ENCODE data around the gene FCHSD2. TPM values are rescaled to one million over a fixed set of nuclear protein-coding genes. Genes with fewer than 3 reads are reported as not detected.

Gene FCHSD2
- polyA plus RNA-seq, 4 donors, result 2.0 to 25.1 (median 7.9) TPM

GRCh38 chr11:73019996-73020395, 122.1 kb downstream of the FCHSD2 start:
- Histone ChIP-seq H3K36me3 (ENCODE audit: control insufficient read depth in 3 of 3, insufficient read depth in 2 of 3, low read depth in 1 of 3, low read length in 3 of 3) (no peaks in the 10 kb centered on the region), H3K4me1 (ENCODE audit: control insufficient read depth in 3 of 3, insufficient read depth in 2 of 3, low read depth in 1 of 3, low read length in 2 of 3) (no peaks in the 10 kb centered on the region), H3K4me3 (ENCODE audit: low read depth in 1 of 3, low read length in 3 of 3) (no peak overlapping the region), H3K9me3 (ENCODE audit: control insufficient read depth in 2 of 2, insufficient read depth in 1 of 2, low read depth in 1 of 2, low read length in 1 of 2) (no peaks in the 10 kb centered on the region), H3K27ac (ENCODE audit: low read depth in 1 of 3, low read length in 2 of 3) (no peak overlapping the region), H3K27me3 (ENCODE audit: control insufficient read depth in 3 of 3, insufficient read depth in 3 of 3, low read length in 3 of 3) (no peaks in the 10 kb centered on the region)
- FAIRE-seq (no peak), DNase-seq (peak; percentile 11 to 25)
- WGBS, 3 donors, result 20 to 65% (median 44%) methylated on average over 1 of the region's 1 CpG

- no peak overlapping the region for H3K27ac ChIP-seq (ENCODE audit: low read depth in 1 of 3, low read length in 2 of 3)
- DNase-seq (no peak), FAIRE-seq (no peak)
- H3K4me1 ChIP-seq (ENCODE audit: control insufficient read depth in 3 of 3, insufficient read depth in 2 of 3, low read depth in 1 of 3, low read length in 2 of 3), result no peaks in the 10 kb centered on the region
- no peaks in the 10 kb centered on the region for H3K27me3 ChIP-seq (ENCODE audit: control insufficient read depth in 3 of 3, insufficient read depth in 3 of 3, low read length in 3 of 3)
- H3K9me3 ChIP-seq (ENCODE audit: control insufficient read depth in 2 of 2, insufficient read depth in 1 of 2, low read depth in 1 of 2, low read length in 1 of 2), result no peaks in the 10 kb centered on the region
- no peaks in the 10 kb centered on the region for H3K36me3 ChIP-seq (ENCODE audit: control insufficient read depth in 3 of 3, insufficient read depth in 2 of 3, low read depth in 1 of 3, low read length in 3 of 3)
- H3K4me3 ChIP-seq (ENCODE audit: low read depth in 1 of 3, low read length in 3 of 3), result no peak overlapping the region
Observed at GRCh38 chr11:73019449-73019848, 122.7 kb downstream of the FCHSD2 start.

- Histone ChIP-seq H3K27me3 (ENCODE audit: control insufficient read depth in 3 of 3, insufficient read depth in 3 of 3, low read length in 3 of 3) (no peaks in the 10 kb centered on the region), H3K4me3 (ENCODE audit: low read depth in 1 of 3, low read length in 3 of 3) (no peak overlapping the region), H3K36me3 (ENCODE audit: control insufficient read depth in 3 of 3, insufficient read depth in 2 of 3, low read depth in 1 of 3, low read length in 3 of 3) (no peaks in the 10 kb centered on the region), H3K9me3 (ENCODE audit: control insufficient read depth in 2 of 2, insufficient read depth in 1 of 2, low read depth in 1 of 2, low read length in 1 of 2) (no peaks in the 10 kb centered on the region), H3K4me1 (ENCODE audit: control insufficient read depth in 3 of 3, insufficient read depth in 2 of 3, low read depth in 1 of 3, low read length in 2 of 3) (no peaks in the 10 kb centered on the region), H3K27ac (ENCODE audit: low read depth in 1 of 3, low read length in 2 of 3) (no peak overlapping the region)
- DNase-seq (no peak), FAIRE-seq (no peak)
Observed at GRCh38 chr11:73018856-73019255, 123.3 kb downstream of the FCHSD2 start.

GRCh38 chr11:73017024-73017751, 124.9 kb downstream of the FCHSD2 start:
- Histone ChIP-seq H3K9me3 (ENCODE audit: control insufficient read depth in 2 of 2, insufficient read depth in 1 of 2, low read depth in 1 of 2, low read length in 1 of 2) (no peaks in the 10 kb centered on the region), H3K4me1 (ENCODE audit: control insufficient read depth in 3 of 3, insufficient read depth in 2 of 3, low read depth in 1 of 3, low read length in 2 of 3) (no peaks in the 10 kb centered on the region), H3K36me3 (ENCODE audit: control insufficient read depth in 3 of 3, insufficient read depth in 2 of 3, low read depth in 1 of 3, low read length in 3 of 3) (no peaks in the 10 kb centered on the region), H3K27me3 (ENCODE audit: control insufficient read depth in 3 of 3, insufficient read depth in 3 of 3, low read length in 3 of 3) (no peaks in the 10 kb centered on the region), H3K4me3 (ENCODE audit: low read depth in 1 of 3, low read length in 3 of 3) (no peak overlapping the region), H3K27ac (ENCODE audit: low read depth in 1 of 3, low read length in 2 of 3) (no peak overlapping the region)
- DNase-seq (no peak), FAIRE-seq (no peak)
- 93 to 96% (median 93%) methylated on average over 8 of the region's 8 CpGs for WGBS, 3 donors

DNA sequence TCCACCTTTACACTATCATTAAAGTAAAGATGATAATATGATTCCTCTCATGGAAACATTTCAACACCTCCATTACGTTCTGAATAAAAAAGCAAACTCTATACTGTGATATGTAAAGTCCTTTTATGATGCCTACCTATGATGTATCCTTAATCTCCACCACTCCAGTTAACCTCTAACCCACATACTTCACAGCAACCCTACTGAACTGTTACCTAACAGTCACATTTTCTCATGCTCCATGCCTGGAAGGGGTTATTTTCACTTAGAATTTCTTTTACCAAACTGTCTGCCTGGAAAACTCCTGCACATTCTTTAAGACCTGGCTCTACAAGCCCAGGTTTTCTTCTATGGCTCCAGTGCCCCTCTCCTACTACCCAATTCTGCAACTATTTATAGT, 129.1 kb downstream of the FCHSD2 start:
- DNase-seq (no peak), FAIRE-seq (no peak)
- H3K4me3 ChIP-seq (ENCODE audit: low read depth in 1 of 3, low read length in 3 of 3), result no peak overlapping the region
- H3K27ac ChIP-seq (ENCODE audit: low read depth in 1 of 3, low read length in 2 of 3), result no peak overlapping the region
- WGBS, 3 donors, result 51 to 79% (median 72%) methylated on average over 1 of the region's 1 CpG
- H3K4me1 ChIP-seq (ENCODE audit: control insufficient read depth in 3 of 3, insufficient read depth in 2 of 3, low read depth in 1 of 3, low read length in 2 of 3), result no peaks in the 10 kb centered on the region
- peaks cover 1 to 24% of the 10 kb centered on the region in 2 donors for H3K9me3 ChIP-seq (ENCODE audit: control insufficient read depth in 2 of 2, insufficient read depth in 1 of 2, low read depth in 1 of 2, low read length in 1 of 2)
- peaks cover 0 to 13% (median 0%) of the 10 kb centered on the region in 3 donors for H3K36me3 ChIP-seq (ENCODE audit: control insufficient read depth in 3 of 3, insufficient read depth in 2 of 3, low read depth in 1 of 3, low read length in 3 of 3)
- H3K27me3 ChIP-seq (ENCODE audit: control insufficient read depth in 3 of 3, insufficient read depth in 3 of 3, low read length in 3 of 3), result no peaks in the 10 kb centered on the region

- peaks cover 0 to 15% (median 0%) of the 10 kb centered on the region in 3 donors for H3K36me3 ChIP-seq (ENCODE audit: control insufficient read depth in 3 of 3, insufficient read depth in 2 of 3, low read depth in 1 of 3, low read length in 3 of 3)
- H3K27ac ChIP-seq (ENCODE audit: low read depth in 1 of 3, low read length in 2 of 3), result no peak overlapping the region
- no peaks in the 10 kb centered on the region for H3K4me1 ChIP-seq (ENCODE audit: control insufficient read depth in 3 of 3, insufficient read depth in 2 of 3, low read depth in 1 of 3, low read length in 2 of 3)
- no peak for DNase-seq
- no peak for FAIRE-seq
- H3K9me3 ChIP-seq (ENCODE audit: control insufficient read depth in 2 of 2, insufficient read depth in 1 of 2, low read depth in 1 of 2, low read length in 1 of 2), result peaks cover 1 to 24% of the 10 kb centered on the region in 2 donors
- H3K27me3 ChIP-seq (ENCODE audit: control insufficient read depth in 3 of 3, insufficient read depth in 3 of 3, low read length in 3 of 3), result no peaks in the 10 kb centered on the region
- WGBS, 3 donors, result 80 to 93% (median 90%) methylated on average over 2 of the region's 2 CpGs
- H3K4me3 ChIP-seq (ENCODE audit: low read depth in 1 of 3, low read length in 3 of 3), result no peak overlapping the region
Observed at GRCh38 chr11:73012121-73012863, 129.8 kb downstream of the FCHSD2 start.

DNA sequence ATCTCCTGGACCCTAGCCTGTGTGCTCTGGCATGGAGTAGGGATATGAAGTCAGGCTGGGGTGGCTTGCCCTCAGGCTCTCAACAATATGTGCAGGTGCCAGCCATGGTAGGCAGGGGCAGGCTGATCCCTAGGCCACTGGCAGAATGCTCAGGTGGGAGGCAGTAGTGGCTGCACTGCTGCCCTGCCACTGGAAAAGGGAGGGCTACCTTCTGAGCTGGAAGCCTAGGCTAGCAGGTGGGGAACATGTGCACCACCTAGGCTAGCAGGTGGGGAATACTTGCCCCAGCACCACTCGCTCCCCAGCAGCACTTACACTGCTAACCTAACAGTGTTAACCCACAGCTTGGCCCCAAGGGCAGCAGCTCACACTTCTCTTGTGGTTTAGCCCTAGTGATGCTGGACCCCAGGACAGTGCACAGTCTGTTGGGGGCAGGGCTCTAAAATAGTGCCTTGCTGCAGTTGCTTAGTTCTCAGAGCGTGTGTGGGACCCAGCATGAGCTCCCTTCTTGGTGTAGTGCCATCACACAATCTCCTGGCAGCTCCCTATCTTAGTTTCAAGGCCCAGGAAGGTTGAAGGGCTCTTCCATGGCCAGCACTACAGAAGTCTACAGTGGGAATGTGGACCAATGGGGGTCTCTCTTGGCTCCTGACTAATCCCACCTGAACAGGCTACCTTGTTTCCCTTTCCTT, 130.8 kb downstream of the FCHSD2 start:
- peaks cover 1 to 24% of the 10 kb centered on the region in 2 donors for H3K9me3 ChIP-seq (ENCODE audit: control insufficient read depth in 2 of 2, insufficient read depth in 1 of 2, low read depth in 1 of 2, low read length in 1 of 2)
- DNase-seq (no peak), FAIRE-seq (no peak)
- H3K27ac ChIP-seq (ENCODE audit: low read depth in 1 of 3, low read length in 2 of 3), result no peak overlapping the region
- H3K36me3 ChIP-seq (ENCODE audit: control insufficient read depth in 3 of 3, insufficient read depth in 2 of 3, low read depth in 1 of 3, low read length in 3 of 3), result peaks cover 0 to 15% (median 0%) of the 10 kb centered on the region in 3 donors
- H3K27me3 ChIP-seq (ENCODE audit: control insufficient read depth in 3 of 3, insufficient read depth in 3 of 3, low read length in 3 of 3), result no peaks in the 10 kb centered on the region
- WGBS, 3 donors, result 89 to 96% (median 96%) methylated on average over 2 of the region's 2 CpGs
- H3K4me3 ChIP-seq (ENCODE audit: low read depth in 1 of 3, low read length in 3 of 3), result no peak overlapping the region
- no peaks in the 10 kb centered on the region for H3K4me1 ChIP-seq (ENCODE audit: control insufficient read depth in 3 of 3, insufficient read depth in 2 of 3, low read depth in 1 of 3, low read length in 2 of 3)

- DNase-seq (no peak), FAIRE-seq (no peak)
- H3K27me3 ChIP-seq (ENCODE audit: control insufficient read depth in 3 of 3, insufficient read depth in 3 of 3, low read length in 3 of 3), result no peaks in the 10 kb centered on the region
- H3K4me1 ChIP-seq (ENCODE audit: control insufficient read depth in 3 of 3, insufficient read depth in 2 of 3, low read depth in 1 of 3, low read length in 2 of 3), result no peaks in the 10 kb centered on the region
- H3K4me3 ChIP-seq (ENCODE audit: low read depth in 1 of 3, low read length in 3 of 3), result no peak overlapping the region
- peaks cover 0 to 15% (median 0%) of the 10 kb centered on the region in 3 donors for H3K36me3 ChIP-seq (ENCODE audit: control insufficient read depth in 3 of 3, insufficient read depth in 2 of 3, low read depth in 1 of 3, low read length in 3 of 3)
- no peak overlapping the region for H3K27ac ChIP-seq (ENCODE audit: low read depth in 1 of 3, low read length in 2 of 3)
- H3K9me3 ChIP-seq (ENCODE audit: control insufficient read depth in 2 of 2, insufficient read depth in 1 of 2, low read depth in 1 of 2, low read length in 1 of 2), result peaks cover 1 to 24% of the 10 kb centered on the region in 2 donors
Observed at GRCh38 chr11:73009972-73010371, 132.1 kb downstream of the FCHSD2 start.
